Ectodermal cell (in vitro differentiated cells): ENCODE measurements around the gene INTS6.

Experiments
- H3K27ac ChIP-seq: 2 replicates; pipeline ENCODE4 v1.7.0; 2013; ENCODE audit warnings: mild to moderate bottlenecking, low read depth, low read length; ENCODE audit not compliant: insufficient read depth, poor library complexity, severe bottlenecking
- H3K27me3 ChIP-seq: 2 replicates; pipeline ENCODE4 v1.7.0; 2013; ENCODE audit warnings: mild to moderate bottlenecking, low read length; ENCODE audit not compliant: insufficient read depth, control insufficient read depth, poor library complexity, severe bottlenecking
- H3K36me3 ChIP-seq: one replicate; pipeline ENCODE4 v1.7.0; 2013; ENCODE audit warnings: low read length; ENCODE audit not compliant: control insufficient read depth, insufficient read depth
- H3K4me1 ChIP-seq: one replicate; pipeline ENCODE4 v1.7.0; 2013; ENCODE audit warnings: low read length; ENCODE audit not compliant: control insufficient read depth, insufficient read depth
- H3K4me3 ChIP-seq: 2 replicates; pipeline ENCODE4 v1.7.0; 2013; ENCODE audit warnings: low read depth, low read length, control low read depth; ENCODE audit not compliant: insufficient read depth
- H3K9me3 ChIP-seq: 2 replicates; pipeline ENCODE4 v1.7.0; 2013; ENCODE audit warnings: mild to moderate bottlenecking, low read length, moderate library complexity; ENCODE audit not compliant: control insufficient read depth
- WGBS, 2 experiments: methylation state at CpG; one replicate each; pipeline ENCODE4 v1.1.7; 2013; ENCODE audit warnings: missing lambda C conversion rate in 2 of 2; 5-methylcytosine and 5-hydroxymethylcytosine counted together

INTS6 gene

DNA sequence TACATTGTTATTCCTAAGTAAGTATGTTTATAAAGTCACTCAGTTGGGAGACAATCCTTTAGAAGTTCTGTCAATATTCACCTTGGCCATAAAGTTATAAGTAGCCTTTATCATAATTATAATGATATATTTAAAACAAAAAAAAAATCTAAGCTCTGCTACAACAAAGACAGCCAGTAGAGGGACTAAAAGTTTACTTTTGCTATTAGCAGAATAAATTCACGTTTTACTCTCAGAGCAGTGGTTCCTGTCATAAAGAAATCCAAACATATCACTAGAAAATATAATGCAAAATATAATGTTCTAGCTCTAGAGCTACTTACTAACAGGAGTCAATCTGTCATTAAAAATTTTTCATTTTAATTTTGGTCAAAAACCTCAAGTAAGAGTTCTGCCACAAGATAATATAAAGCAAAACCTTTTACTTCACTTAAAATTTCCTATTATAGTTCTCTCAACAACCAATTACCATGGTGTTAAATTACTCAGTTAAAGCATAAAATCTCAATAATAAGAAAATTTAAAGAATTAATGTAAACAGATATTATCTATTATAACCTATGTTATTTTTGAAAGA lies 17.7 kb downstream of the INTS6 start:
- WGBS, 2 experiments = 50 to 65% methylated on average over 1 of the region's 1 CpG
- no peak overlapping the region for H3K27ac ChIP-seq

DNA sequence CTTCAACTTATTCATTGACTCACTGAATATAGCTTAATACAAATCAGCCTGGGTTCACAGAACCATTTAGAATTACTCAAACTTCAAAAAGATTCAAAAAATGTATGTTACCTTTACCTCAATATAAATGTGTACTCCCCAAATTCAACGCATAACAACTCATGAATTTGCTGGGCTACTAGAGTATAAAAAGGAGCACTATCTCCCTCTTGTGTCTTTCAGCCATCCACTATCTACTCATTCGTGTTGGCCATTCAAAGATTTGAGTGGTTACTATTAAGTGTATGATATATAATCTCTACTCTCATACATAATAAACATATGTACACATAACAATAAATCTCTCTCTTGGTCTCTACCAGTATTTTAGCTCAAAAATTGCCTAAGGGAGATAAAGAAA lies 20.3 kb downstream of the INTS6 start:
- Histone ChIP-seq H3K27me3 (no peaks in the 10 kb centered on the region), H3K9me3 (no peaks in the 10 kb centered on the region), H3K4me1 (no peaks in the 10 kb centered on the region), H3K4me3 (no peak overlapping the region), H3K36me3 (no peaks in the 10 kb centered on the region), H3K27ac (no peak overlapping the region)
- 79 to 82% methylated on average over 1 of the region's 2 CpGs for WGBS, 2 experiments

More for the DNA sequence above, 17.7 kb downstream of the INTS6 start:
- no peaks in the 10 kb centered on the region for H3K4me1 ChIP-seq
- H3K36me3 ChIP-seq = no peaks in the 10 kb centered on the region
- no peaks in the 10 kb centered on the region for H3K9me3 ChIP-seq
- no peaks in the 10 kb centered on the region for H3K27me3 ChIP-seq
- H3K4me3 ChIP-seq = no peak overlapping the region

GRCh38 chr13:51426982-51427381 lies 25.9 kb downstream of the INTS6 start:
- Histone ChIP-seq H3K4me1 (no peaks in the 10 kb centered on the region), H3K27me3 (no peaks in the 10 kb centered on the region), H3K4me3 (no peak overlapping the region), H3K36me3 (peaks cover 3% of the 10 kb centered on the region), H3K27ac (no peak overlapping the region), H3K9me3 (no peaks in the 10 kb centered on the region)

GRCh38 chr13:51425410-51426042 lies 27.3 kb downstream of the INTS6 start:
- Histone ChIP-seq H3K9me3 (no peaks in the 10 kb centered on the region), H3K27me3 (no peaks in the 10 kb centered on the region), H3K4me1 (no peaks in the 10 kb centered on the region), H3K27ac (no peak overlapping the region), H3K4me3 (no peak overlapping the region), H3K36me3 (peaks cover 3% of the 10 kb centered on the region)
- 59 to 71% methylated on average over 3 to 4 of the region's 4 CpGs for WGBS, 2 experiments

DNA sequence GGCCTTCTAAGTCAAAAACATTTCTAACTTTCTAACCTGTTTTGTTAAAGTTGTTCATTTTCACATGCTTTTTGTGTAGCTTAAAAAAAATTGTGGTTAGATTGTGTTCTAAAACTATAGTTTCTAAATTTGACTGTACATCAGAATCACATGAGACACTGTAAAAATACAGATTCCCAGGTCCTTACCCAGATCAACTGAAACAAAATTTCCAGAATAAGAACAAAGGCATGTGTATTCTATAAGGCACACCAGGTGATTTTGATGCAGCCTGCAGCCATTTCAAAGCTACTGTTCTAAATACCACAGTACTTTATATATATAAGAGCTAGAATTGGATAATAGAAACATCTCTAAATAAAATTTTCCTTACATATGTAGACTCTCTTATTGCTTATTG lies 29.1 kb downstream of the INTS6 start:
- no peak overlapping the region for H3K27ac ChIP-seq
- H3K36me3 ChIP-seq = peaks cover 3% of the 10 kb centered on the region
- no peaks in the 10 kb centered on the region for H3K27me3 ChIP-seq
- no peaks in the 10 kb centered on the region for H3K4me1 ChIP-seq
- H3K9me3 ChIP-seq = no peaks in the 10 kb centered on the region
- no peak overlapping the region for H3K4me3 ChIP-seq

DNA sequence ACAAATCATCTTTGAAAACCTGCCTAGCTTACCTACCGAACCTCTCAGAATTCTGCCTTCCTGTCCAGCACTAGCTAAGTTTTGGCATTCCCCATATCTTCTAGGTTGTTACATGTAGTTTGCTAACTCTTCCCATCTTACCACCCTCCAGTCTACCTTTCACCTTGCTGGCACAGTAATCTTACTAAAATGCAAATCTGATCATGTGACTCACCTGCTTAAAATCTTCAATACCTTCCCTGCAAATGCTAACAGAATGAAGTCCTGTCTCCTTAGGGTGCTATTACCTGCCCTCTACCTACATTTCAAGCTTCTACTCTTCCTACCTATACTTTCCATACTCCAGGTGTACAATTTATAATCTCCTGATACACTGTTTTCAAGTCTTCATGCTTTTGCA lies 30.4 kb downstream of the INTS6 start:
- peaks cover 3% of the 10 kb centered on the region for H3K36me3 ChIP-seq
- no peaks in the 10 kb centered on the region for H3K4me1 ChIP-seq
- WGBS, 2 experiments = 91 to 96% methylated on average over 1 of the region's 1 CpG
- H3K27me3 ChIP-seq = no peaks in the 10 kb centered on the region
- H3K9me3 ChIP-seq = no peaks in the 10 kb centered on the region
- H3K27ac ChIP-seq = no peak overlapping the region
- H3K4me3 ChIP-seq = no peak overlapping the region

GRCh38 chr13:51420681-51421490 lies 31.9 kb downstream of the INTS6 start:
- Histone ChIP-seq H3K36me3 (peaks cover 11% of the 10 kb centered on the region), H3K4me3 (no peak overlapping the region), H3K4me1 (no peaks in the 10 kb centered on the region), H3K9me3 (no peaks in the 10 kb centered on the region), H3K27ac (no peak overlapping the region), H3K27me3 (no peaks in the 10 kb centered on the region)
- 86 to 91% methylated on average over 6 of the region's 6 CpGs for WGBS, 2 experiments

GRCh38 chr13:51419001-51419636 lies 33.7 kb downstream of the INTS6 start:
- WGBS, 2 experiments = 94 to 95% methylated on average over 4 of the region's 4 CpGs
- Histone ChIP-seq H3K27ac (no peak overlapping the region), H3K9me3 (no peaks in the 10 kb centered on the region)

DNA sequence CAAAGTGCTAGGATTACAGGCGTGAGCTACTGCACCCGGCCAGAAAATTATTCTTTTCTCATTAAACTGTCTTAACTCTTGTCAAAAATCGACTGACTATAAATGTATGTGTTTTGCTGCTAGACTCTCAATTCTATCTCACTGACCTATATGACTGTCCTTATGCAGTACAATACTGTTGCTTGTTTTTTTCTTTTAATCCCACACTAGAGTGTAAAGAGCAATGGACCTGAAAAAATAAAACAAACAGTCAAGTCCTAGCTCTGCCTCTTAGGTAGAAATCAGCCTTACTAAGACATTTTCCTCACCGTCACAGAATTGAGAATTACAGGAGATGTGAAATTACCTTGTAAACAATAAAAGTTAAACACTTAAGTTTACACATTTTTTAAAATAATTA lies 35.1 kb downstream of the INTS6 start:
- 94% methylated on average over 3 to 4 of the region's 4 CpGs for WGBS, 2 experiments
- Histone ChIP-seq H3K4me1 (no peaks in the 10 kb centered on the region), H3K9me3 (no peaks in the 10 kb centered on the region), H3K4me3 (no peak overlapping the region), H3K36me3 (peaks cover 15% of the 10 kb centered on the region), H3K27me3 (no peaks in the 10 kb centered on the region), H3K27ac (no peak overlapping the region)

More at GRCh38 chr13:51419001-51419636, 33.7 kb downstream of the INTS6 start:
- Histone ChIP-seq H3K27me3 (no peaks in the 10 kb centered on the region), H3K4me3 (no peak overlapping the region), H3K4me1 (no peaks in the 10 kb centered on the region), H3K36me3 (peaks cover 15% of the 10 kb centered on the region)

DNA sequence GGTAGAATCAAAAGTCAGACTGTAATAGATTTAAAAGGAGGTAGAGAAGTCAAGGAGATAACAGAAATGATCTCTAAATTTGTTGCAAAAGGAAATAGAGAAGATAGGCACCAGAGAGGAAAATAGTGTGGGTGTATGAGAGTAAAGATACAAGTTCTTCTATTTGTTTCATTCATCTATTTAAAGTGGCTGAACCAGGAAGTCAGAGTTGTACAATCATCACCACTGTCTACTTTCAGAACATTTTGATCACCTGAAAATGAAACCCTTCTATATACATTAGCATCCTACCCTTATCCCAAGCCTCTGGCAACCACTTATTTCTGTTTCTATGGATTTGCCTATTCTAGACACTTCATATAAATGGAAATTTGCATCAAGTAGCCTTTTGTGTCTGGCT lies 36.7 kb downstream of the INTS6 start:
- Histone ChIP-seq H3K27ac (no peak overlapping the region), H3K4me1 (no peaks in the 10 kb centered on the region), H3K36me3 (peaks cover 12% of the 10 kb centered on the region), H3K27me3 (no peaks in the 10 kb centered on the region), H3K4me3 (no peak overlapping the region), H3K9me3 (no peaks in the 10 kb centered on the region)
